Measurements from ENCODE around the gene IGSF8.
"Not testable (repeated sequence)": the region's sequence is repeated elsewhere in the genome, so short reads cannot be mapped to it uniquely, and the experiment has no call there.

Gene IGSF8

GRCh38 chr1:160125746-160126145 lies 27.3 kb upstream of the IGSF8 start:
- no peak for DNase-seq

- DNase-seq, result no peak
Measured at GRCh38 chr1:160124705-160125478, 26.5 kb upstream of the IGSF8 start.

- no peak for DNase-seq
Measured at GRCh38 chr1:160123726-160124125, 25.3 kb upstream of the IGSF8 start.

GRCh38 chr1:160122978-160123495 lies 24.6 kb upstream of the IGSF8 start:
- no peak for DNase-seq

GRCh38 chr1:160121388-160121787 lies 23.0 kb upstream of the IGSF8 start:
- DNase-seq, result no peak

GRCh38 chr1:160120797-160121196 lies 22.4 kb upstream of the IGSF8 start:
- no peak for DNase-seq

- no peak for DNase-seq
Measured at GRCh38 chr1:160118928-160119327, 20.5 kb upstream of the IGSF8 start.

- DNase-seq, result no peak
Measured at GRCh38 chr1:160117709-160118183, 19.3 kb upstream of the IGSF8 start.

GRCh38 chr1:160117300-160117699 lies 18.9 kb upstream of the IGSF8 start:
- no peak for DNase-seq

GRCh38 chr1:160116283-160117147 lies 18.1 kb upstream of the IGSF8 start:
- no peak for DNase-seq

GRCh38 chr1:160115545-160116282 lies 17.3 kb upstream of the IGSF8 start, which contains the start of gene ATP1A2:
Gene ATP1A2 (plus strand): TSS chr1:160115759. CDS start chr1:160115862, 103 bp downstream.
- no peak for DNase-seq

GRCh38 chr1:160114085-160114484 lies 15.7 kb upstream of the IGSF8 start:
- no peak for DNase-seq

GRCh38 chr1:160113407-160113806 lies 15.0 kb upstream of the IGSF8 start:
- no peak for DNase-seq

GRCh38 chr1:160112357-160112756 lies 13.9 kb upstream of the IGSF8 start:
- no peak for DNase-seq

- not testable (repeated sequence) for DNase-seq
Measured at GRCh38 chr1:160111462-160111861, 13.0 kb upstream of the IGSF8 start.

GRCh38 chr1:160109686-160110085 lies 11.3 kb upstream of the IGSF8 start:
- DNase-seq, result no peak

- no peak for DNase-seq
Measured at GRCh38 chr1:160108888-160109662, 10.7 kb upstream of the IGSF8 start.

- DNase-seq, result no peak
Measured at GRCh38 chr1:160107512-160107911, 9.1 kb upstream of the IGSF8 start.

GRCh38 chr1:160105155-160105554 lies 6.7 kb upstream of the IGSF8 start:
- DNase-seq, result no peak

- no peak for DNase-seq
Measured at GRCh38 chr1:160104486-160104885, 6.1 kb upstream of the IGSF8 start.

GRCh38 chr1:160103658-160104408 lies 5.4 kb upstream of the IGSF8 start:
- no peak for DNase-seq

Data from NCI-H1105 treated with DMSO at 0.1 percent for 48 hours (cell line).